Raji (cell line): ENCODE results near the gene CLMN.

Source experiments
- POLR2A ChIP-seq: IDR thresholded peaks from 2 replicates; pipeline ENCODE4 v1.6.1; 2011; ENCODE audit warnings: low read depth, low read length, control low read depth; ENCODE audit not compliant: insufficient read depth

The CLMN gene

DNA sequence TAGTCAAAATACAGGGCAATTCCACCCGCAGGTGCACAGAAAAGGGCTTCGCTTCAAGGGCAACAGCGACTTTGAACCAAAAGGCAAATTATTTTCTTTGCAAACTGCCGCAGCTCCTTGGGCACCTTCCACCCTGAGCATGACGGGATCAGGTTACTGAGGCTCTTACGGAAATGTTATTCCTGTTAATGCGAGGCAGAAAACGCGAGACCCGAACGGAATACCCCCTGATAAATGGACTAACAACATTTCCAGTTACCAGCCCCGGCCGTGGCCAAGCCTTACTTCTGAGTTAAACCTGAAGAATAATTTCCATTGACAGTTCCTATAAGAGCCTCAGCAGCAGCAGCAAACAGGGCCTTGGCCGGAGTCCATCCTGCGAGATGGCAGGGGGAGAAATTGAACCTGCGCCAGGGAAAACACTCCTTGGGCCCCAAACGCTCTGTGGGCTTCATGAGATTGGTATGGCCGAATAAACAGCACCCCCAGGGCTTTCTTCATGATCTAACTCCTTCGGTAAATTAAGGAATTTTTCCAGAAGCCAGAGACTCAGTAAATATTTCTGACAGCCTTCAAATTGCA lies 92.3 kb downstream of the CLMN start:
- TF ChIP-seq POLR2A = no peak

GRCh38 chr14:95226801-95227200 lies 92.9 kb downstream of the CLMN start:
- TF ChIP-seq POLR2A = no peak

- TF ChIP-seq POLR2A = no peak
Observed at GRCh38 chr14:95225251-95225887, 94.3 kb downstream of the CLMN start.

- no peak for TF ChIP-seq POLR2A
Observed at GRCh38 chr14:95222870-95223398, 96.8 kb downstream of the CLMN start.

GRCh38 chr14:95222151-95222631 lies 97.5 kb downstream of the CLMN start:
- TF ChIP-seq POLR2A = no peak

- TF ChIP-seq POLR2A = no peak
Observed at GRCh38 chr14:95221531-95221930, 98.2 kb downstream of the CLMN start.

GRCh38 chr14:95220663-95221231 lies 99.0 kb downstream of the CLMN start:
- no peak for TF ChIP-seq POLR2A

GRCh38 chr14:95218472-95219193 lies 101.1 kb downstream of the CLMN start:
- no peak for TF ChIP-seq POLR2A

GRCh38 chr14:95218006-95218405 lies 101.7 kb downstream of the CLMN start:
- TF ChIP-seq POLR2A = no peak

DNA sequence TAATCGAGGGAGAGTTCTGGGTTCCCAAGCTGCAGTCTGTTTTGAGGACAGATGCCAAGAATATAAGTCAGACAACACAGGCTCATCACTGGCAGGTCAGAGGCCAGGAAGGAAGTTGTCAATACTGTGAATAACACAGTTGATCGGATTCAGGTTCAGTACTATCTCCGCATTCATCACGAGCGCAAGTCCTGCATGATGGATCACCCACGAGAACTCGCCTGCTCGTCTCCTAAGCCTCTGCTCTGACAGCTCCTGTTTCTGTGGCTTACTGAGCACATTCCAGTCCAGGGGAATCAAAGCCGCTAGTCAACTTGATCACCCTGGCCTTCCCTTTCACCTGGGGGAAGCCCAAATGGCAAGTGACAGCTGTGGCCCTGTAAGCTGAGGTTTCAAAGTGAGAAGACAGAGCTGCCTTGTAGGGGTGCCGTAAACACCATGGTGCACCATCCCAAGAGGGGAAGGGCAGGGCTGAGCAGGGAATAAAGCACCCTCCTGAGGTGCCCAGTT lies 102.3 kb downstream of the CLMN start:
- no peak for TF ChIP-seq POLR2A

DNA sequence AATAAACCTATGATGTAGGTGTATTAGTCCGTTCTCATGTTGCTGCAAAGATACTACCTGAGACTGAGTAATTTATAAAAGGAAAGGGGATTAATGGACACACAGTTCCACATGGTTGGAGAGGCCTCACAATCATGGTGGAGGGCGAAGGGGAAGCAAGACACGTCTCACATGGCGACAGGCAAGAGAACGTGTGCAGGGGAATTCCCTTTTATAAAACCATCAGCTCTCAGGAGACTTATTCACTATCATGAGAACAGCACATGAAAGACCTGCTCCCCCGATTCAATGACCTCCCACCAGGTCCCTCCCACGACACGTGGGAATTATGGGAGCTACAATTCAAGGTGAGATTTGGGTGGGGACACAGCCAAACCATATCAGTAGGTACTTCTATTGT lies 103.7 kb downstream of the CLMN start:
- TF ChIP-seq POLR2A = no peak

GRCh38 chr14:95215094-95215725 lies 104.5 kb downstream of the CLMN start:
- no peak for TF ChIP-seq POLR2A

GRCh38 chr14:95213774-95214173 lies 105.9 kb downstream of the CLMN start:
- no peak for TF ChIP-seq POLR2A

- TF ChIP-seq POLR2A = no peak
Observed at GRCh38 chr14:95211721-95212504, 107.8 kb downstream of the CLMN start.

- no peak for TF ChIP-seq POLR2A
Observed at GRCh38 chr14:95210699-95211098, 109.0 kb downstream of the CLMN start.

DNA sequence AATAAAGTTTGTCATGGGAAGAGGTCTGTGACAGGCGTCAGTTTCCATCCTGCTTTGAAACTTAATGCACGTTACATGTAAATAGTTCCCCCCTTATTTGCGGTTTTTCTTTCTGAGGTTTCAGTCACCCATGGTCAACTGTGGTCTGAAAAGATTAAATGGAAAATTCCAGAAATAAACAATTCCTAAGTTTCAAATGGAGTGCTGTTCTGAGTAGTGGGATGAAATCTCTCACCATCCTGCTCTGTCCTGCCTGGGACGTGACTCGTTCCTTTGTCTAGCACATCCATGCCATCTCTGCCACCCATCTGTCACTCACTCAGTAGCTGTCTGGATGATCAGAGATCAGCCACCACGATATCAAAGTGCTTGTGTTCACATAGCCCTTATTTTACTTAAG lies 111.1 kb downstream of the CLMN start:
- no peak for TF ChIP-seq POLR2A
